Caco-2 (cell line): ENCODE measurements around the gene DNMT3L. TPM values are rescaled to one million over a fixed set of nuclear protein-coding genes. Genes with fewer than 3 reads are reported as not detected.

Experiments
- BruUV-seq: library from RNA; stranded (reverse); fragments of 400-500 nt; replicated peaks from 2 replicates; lab custom pipeline; 2021; lab: Mats Ljungman, UMichigan
- CTCF ChIA-PET: fragments of 300-600 bp; sonication (Branson Sonifier 250); formaldehyde crosslinking; loops from one replicate; lab custom pipeline; 2022; ENCODE audit warnings: antibody characterized with exemption; lab: Charles Lee
- POLR2A ChIA-PET: fragments of 300-600 bp; sonication (Branson Sonifier 250); formaldehyde crosslinking; loops from one replicate; lab custom pipeline; 2022; ENCODE audit warnings: antibody characterized with exemption; lab: Charles Lee
- DNase-seq, 2 experiments: peaks; one replicate each; pipeline versions ENCODE4 v3.0.0 to v3.0.0-alpha.2; 2020 to 2022
- H3K27me3 ChIP-seq: replicated peaks from 2 replicates; pipeline ENCODE4 v1.6.0; 2011; ENCODE audit warnings: low read length; ENCODE audit not compliant: control insufficient read depth, insufficient read depth
- H3K36me3 ChIP-seq: 2 replicates; pipeline ENCODE4 v1.5.1; 2011; ENCODE audit warnings: low read length; ENCODE audit not compliant: control insufficient read depth, insufficient read depth
- H3K4me1 ChIP-seq: fragments of 250-450 bp; sonication (Bioruptor Pico); 2 replicates; pipeline ENCODE4 v1.5.1; 2020; ENCODE audit warnings: mild to moderate bottlenecking
- H3K4me3 ChIP-seq: 2 replicates; pipeline ENCODE4 v1.5.1; 2011; ENCODE audit warnings: low read depth, mild to moderate bottlenecking, control low read depth, low read length
- H3K9me3 ChIP-seq: fragments of 250-450 bp; sonication (Bioruptor Pico); 2 replicates; pipeline ENCODE4 v1.5.1; 2020; ENCODE audit warnings: mild to moderate bottlenecking, moderate library complexity
- H3K27ac Mint-ChIP-seq: one replicate; pipeline ENCODE4 v1.8.0; 2022; ENCODE audit warnings: mixed read lengths; ENCODE audit not compliant: unreplicated experiment
- H3K27me3 Mint-ChIP-seq: one replicate; pipeline ENCODE4 v1.8.0; 2022; ENCODE audit warnings: mixed read lengths; ENCODE audit not compliant: insufficient read depth, unreplicated experiment
- H3K36me3 Mint-ChIP-seq: one replicate; pipeline ENCODE4 v1.8.0; 2022; ENCODE audit warnings: mild to moderate bottlenecking, mixed read lengths; ENCODE audit not compliant: insufficient read depth, unreplicated experiment
- H3K4me1 Mint-ChIP-seq: one replicate; pipeline ENCODE4 v1.8.0; 2022; ENCODE audit warnings: low read depth, mixed read lengths; ENCODE audit not compliant: unreplicated experiment
- H3K4me3 Mint-ChIP-seq: one replicate; pipeline ENCODE4 v1.8.0; 2022; ENCODE audit warnings: mild to moderate bottlenecking, moderate library complexity, mixed read lengths; ENCODE audit not compliant: unreplicated experiment
- H3K9me3 Mint-ChIP-seq: one replicate; pipeline ENCODE4 v1.8.0; 2022; ENCODE audit warnings: mixed read lengths; ENCODE audit not compliant: unreplicated experiment
- CTCF ChIP-seq, 2 experiments: fragments of 200-600 bp in 1 of 2; IDR thresholded peaks; 1 replicate in 1 of 2; 2 replicates in 1 of 2; pipeline versions ENCODE4 v1.5.1 to v1.8.0; 2011 to 2022; ENCODE audit warnings: antibody characterized with exemption in 1 of 2, control low read depth in 1 of 2, inconsistent platforms in 1 of 2, low read depth in 1 of 2, low read length in 1 of 2, mild to moderate bottlenecking in 1 of 2, moderate library complexity in 1 of 2; ENCODE audit not compliant: insufficient read depth in 1 of 2, severe bottlenecking in 1 of 2, unreplicated experiment in 1 of 2
- intact Hi-C: fragments of 100-400 bp; cut with micrococcal nuclease; formaldehyde crosslinking; loops from one replicate; pipeline ENCODE4 v1.10.0; 2022; ENCODE audit not compliant: unreplicated experiment
- total RNA-seq: library from RNA; stranded (reverse); gene quantifications from 2 replicates; pipeline ENCODE4 v1.2.3, GENCODE V29; 2022

The DNMT3L gene
- total RNA-seq, 1 experiment from 2014 or later: 0.95 TPM

DNA sequence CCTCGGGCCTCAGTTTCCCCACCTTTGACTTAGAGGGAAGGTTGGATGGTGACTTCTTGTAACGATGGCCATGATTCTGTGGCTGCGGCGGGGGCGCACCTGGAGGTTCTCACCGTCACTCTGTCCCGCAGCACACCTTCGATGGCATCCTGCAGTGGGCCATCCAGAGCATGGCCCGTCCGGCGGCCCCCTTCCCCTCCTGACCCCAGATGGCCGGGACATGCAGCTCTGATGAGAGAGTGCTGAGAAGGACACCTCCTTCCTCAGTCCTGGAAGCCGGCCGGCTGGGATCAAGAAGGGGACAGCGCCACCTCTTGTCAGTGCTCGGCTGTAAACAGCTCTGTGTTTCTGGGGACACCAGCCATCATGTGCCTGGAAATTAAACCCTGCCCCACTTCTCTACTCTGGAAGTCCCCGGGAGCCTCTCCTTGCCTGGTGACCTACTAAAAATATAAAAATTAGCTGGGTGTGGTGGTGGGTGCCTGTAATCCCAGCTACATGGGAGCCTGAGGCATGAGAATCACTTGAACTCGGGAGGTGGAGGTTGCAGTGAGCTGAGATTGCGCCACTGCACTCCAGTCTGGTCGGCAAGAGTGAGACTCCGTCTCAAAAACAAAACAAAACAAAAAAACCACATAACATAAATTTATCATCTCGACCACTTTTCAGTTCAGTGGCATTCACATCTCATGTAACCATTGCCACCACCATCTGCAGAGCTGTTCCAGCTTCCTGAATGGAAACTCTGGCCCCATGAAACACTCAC, 36.0 kb upstream of the DNMT3L start:
- Histone ChIP-seq H3K9me3 (no peaks in the 10 kb centered on the region), H3K27me3 (no peaks in the 10 kb centered on the region), H3K4me1 (peaks cover 20% of the 10 kb centered on the region), H3K36me3 (no peaks in the 10 kb centered on the region), H3K4me3 (no peak overlapping the region)
- intact Hi-C loops: no loop called here
- peak; percentile 84 to 87 for DNase-seq
- ChIA-PET CTCF (interaction anchor here (0.6 to 1.4 kb wide), 4 partner anchors 20 to 34 kb away, joined by 3 to 10 read pairs (median 4); no protein-coding TSS in a partner anchor), POLR2A (interaction anchor here (0.6 kb wide), 1 partner anchor 44 kb away, joined by 3 read pairs; no protein-coding TSS in a partner anchor)
- Mint-ChIP-seq H3K27me3 (no peaks in the 10 kb centered on the region), H3K27ac (no peak overlapping the region), H3K36me3 (no peaks in the 10 kb centered on the region), H3K4me3 (no peak overlapping the region), H3K9me3 (no peaks in the 10 kb centered on the region), H3K4me1 (no peaks in the 10 kb centered on the region)
- no TSS peak for BruUV-seq
- TF ChIP-seq CTCF (IDR thresholded peaks at IDR 0.05; ENCODE audit: insufficient read depth in 1 of 2, low read depth in 1 of 2, low read length in 1 of 2, severe bottlenecking in 1 of 2, unreplicated experiment in 1 of 2): peak; percentile 72 to 81

GRCh38 chr21:44296916-44297315, 35.2 kb upstream of the DNMT3L start:
- Histone ChIP-seq H3K9me3 (no peaks in the 10 kb centered on the region), H3K4me3 (no peak overlapping the region), H3K36me3 (no peaks in the 10 kb centered on the region), H3K27me3 (no peaks in the 10 kb centered on the region), H3K4me1 (peaks cover 12% of the 10 kb centered on the region)
- Mint-ChIP-seq H3K4me3 (no peak overlapping the region), H3K36me3 (no peaks in the 10 kb centered on the region), H3K27ac (no peak overlapping the region), H3K4me1 (no peaks in the 10 kb centered on the region), H3K27me3 (no peaks in the 10 kb centered on the region), H3K9me3 (no peaks in the 10 kb centered on the region)
- no TSS peak for BruUV-seq
- TF ChIP-seq CTCF (IDR thresholded peaks at IDR 0.05; ENCODE audit: insufficient read depth in 1 of 2, low read depth in 1 of 2, low read length in 1 of 2, severe bottlenecking in 1 of 2, unreplicated experiment in 1 of 2): no peak
- no peak for DNase-seq
- ChIA-PET POLR2A (no interaction called here), CTCF (interaction anchor here (1.3 kb wide), 1 partner anchor 29 kb away, joined by 10 read pairs; no protein-coding TSS in a partner anchor)
- intact Hi-C loops: no loop called here

DNA sequence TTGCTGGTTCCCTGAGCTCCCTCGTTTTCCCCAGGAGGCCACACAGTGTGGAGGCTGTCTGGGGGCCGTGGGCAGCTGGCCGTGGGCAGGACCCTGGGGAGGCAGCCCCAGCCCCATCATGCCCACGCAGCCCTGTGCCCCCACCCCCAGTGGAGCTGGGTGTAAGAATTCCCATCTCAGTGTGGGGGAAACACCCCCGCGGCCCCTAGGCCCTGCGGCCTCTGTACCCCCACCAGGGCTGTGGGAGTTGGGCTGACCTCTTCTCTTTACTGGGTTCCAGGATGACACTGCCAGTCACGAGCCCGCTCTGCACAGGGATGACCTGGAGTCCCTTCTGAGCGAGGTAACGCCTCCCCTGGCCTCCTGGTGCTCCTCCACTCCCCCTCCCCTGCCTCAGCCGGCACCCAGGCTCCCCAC, 34.4 kb upstream of the DNMT3L start:
- intact Hi-C loops: no loop called here

More for the DNA sequence above, 34.4 kb upstream of the DNMT3L start:
- Mint-ChIP-seq H3K4me1 (no peaks in the 10 kb centered on the region), H3K27me3 (no peaks in the 10 kb centered on the region), H3K27ac (no peak overlapping the region), H3K4me3 (no peak overlapping the region), H3K36me3 (no peaks in the 10 kb centered on the region), H3K9me3 (no peaks in the 10 kb centered on the region)
- ChIA-PET POLR2A (no interaction called here), CTCF (no interaction called here)
- H3K36me3 ChIP-seq: no peaks in the 10 kb centered on the region
- peaks cover 5% of the 10 kb centered on the region; the same call in 1 of the 2 replicates for H3K4me1 ChIP-seq
- no peaks in the 10 kb centered on the region for H3K9me3 ChIP-seq
- DNase-seq: no peak
- no peaks in the 10 kb centered on the region for H3K27me3 ChIP-seq
- no peak for TF ChIP-seq CTCF (IDR thresholded peaks at IDR 0.05; ENCODE audit: insufficient read depth in 1 of 2, low read depth in 1 of 2, low read length in 1 of 2, severe bottlenecking in 1 of 2, unreplicated experiment in 1 of 2)
- H3K4me3 ChIP-seq: no peak overlapping the region
- BruUV-seq: no TSS peak
